Hepatocyte (in vitro differentiated cells): ENCODE data around the gene BRD4. TPM values are rescaled to one million over a fixed set of nuclear protein-coding genes. Genes with fewer than 3 reads are reported as not detected.
A peak's percentile ranks its signal among the peaks of the same experiment; 100 is the strongest.

Experiments
- DNase-seq: peaks from one replicate; pipeline ENCODE4 v3.0.0-alpha.2; 2016; ENCODE audit warnings: low spot score
- H2AFZ ChIP-seq: fragments of 200-600 bp; sonication (generic); 2 replicates; pipeline ENCODE4 v1.6.0; 2016; ENCODE audit warnings: antibody characterized with exemption, mild to moderate bottlenecking
- H3K27ac ChIP-seq: fragments of 200-600 bp; sonication (generic); 2 replicates; pipeline ENCODE4 v1.5.1; 2016; ENCODE audit warnings: mild to moderate bottlenecking
- H3K27me3 ChIP-seq: fragments of 200-600 bp; sonication (generic); 2 replicates; pipeline ENCODE4 v1.6.1; 2016
- H3K36me3 ChIP-seq: fragments of 200-600 bp; sonication (generic); replicated peaks from 2 replicates; pipeline ENCODE4 v1.5.1; 2016; ENCODE audit warnings: low read depth; ENCODE audit not compliant: insufficient read depth
- H3K4me1 ChIP-seq: fragments of 200-600 bp; sonication (generic); 2 replicates; pipeline ENCODE4 v1.5.1; 2016; ENCODE audit warnings: mild to moderate bottlenecking, moderate library complexity; ENCODE audit not compliant: insufficient read depth
- H3K4me2 ChIP-seq: fragments of 200-600 bp; sonication (generic); 2 replicates; pipeline ENCODE4 v1.6.0; 2016
- H3K4me3 ChIP-seq: fragments of 200-600 bp; sonication (generic); 2 replicates; pipeline ENCODE4 v1.5.1; 2016; ENCODE audit warnings: mild to moderate bottlenecking
- H3K79me2 ChIP-seq: fragments of 200-600 bp; sonication (generic); 2 replicates; pipeline ENCODE4 v1.6.0; 2017; ENCODE audit warnings: mild to moderate bottlenecking
- H3K9me2 ChIP-seq: fragments of 200-600 bp; sonication (generic); replicated peaks from 2 replicates; pipeline ENCODE4 v1.6.0; 2017; ENCODE audit warnings: mild to moderate bottlenecking; ENCODE audit not compliant: insufficient read depth
- H3K9me3 ChIP-seq: fragments of 200-600 bp; sonication (generic); 2 replicates; pipeline ENCODE4 v1.5.1; 2016; ENCODE audit warnings: low read depth, mild to moderate bottlenecking
- H4K20me1 ChIP-seq: fragments of 200-600 bp; sonication (generic); 2 replicates; pipeline ENCODE4 v1.6.0; 2016; ENCODE audit warnings: mild to moderate bottlenecking; ENCODE audit not compliant: insufficient read depth, poor library complexity, severe bottlenecking
- CTCF ChIP-seq: fragments of 200-600 bp; sonication (generic); IDR thresholded peaks from 2 replicates; pipeline ENCODE4 v1.5.1; 2016; ENCODE audit warnings: antibody characterized with exemption, mild to moderate bottlenecking; ENCODE audit not compliant: poor library complexity
- EZH2 ChIP-seq: fragments of 200-600 bp; sonication (generic); IDR thresholded peaks from 2 replicates; pipeline ENCODE4 v1.6.1; 2016; ENCODE audit warnings: antibody characterized with exemption, mild to moderate bottlenecking, borderline replicate concordance
- EZH2phosphoT487 ChIP-seq: fragments of 200-600 bp; sonication (generic); IDR thresholded peaks from one replicate; pipeline ENCODE4 v1.6.1; 2018; ENCODE audit warnings: antibody characterized with exemption, mild to moderate bottlenecking, low read depth, moderate library complexity; ENCODE audit not compliant: unreplicated experiment, severe bottlenecking
- WGBS: methylation state at CpG from one replicate; pipeline ENCODE4 v1.1.6; 2016; ENCODE audit warnings: low lambda C conversion rate; ENCODE audit errors: missing lambda C conversion rate; 5-methylcytosine and 5-hydroxymethylcytosine counted together
- polyA plus RNA-seq: library from polyadenylated mRNA; unstranded; fragments of >200 nt; fragmentation: Nextera tagmentation; extraction: Ambion mirVana; gene quantifications from 2 replicates; pipeline ENCODE4 v1.2.1, GENCODE V29; 2016
- total RNA-seq: library from RNA; depleted of rRNA; stranded (reverse); fragments of >200 nt; gene quantifications from 2 replicates; pipeline ENCODE4 v1.2.3, GENCODE V29; 2014

The BRD4 gene
- total and polyA plus RNA-seq, 2 experiments from 2014 or later, result 18.0 to 88.4 TPM

GRCh38 chr19:15218501-15218900, 113.8 kb downstream of the BRD4 start:
- no peaks in the 10 kb centered on the region for H3K9me3 ChIP-seq
- H3K9me2 ChIP-seq, result no peaks in the 10 kb centered on the region
- H3K27me3 ChIP-seq, result no peaks in the 10 kb centered on the region
- DNase-seq, result no peak
- H3K36me3 ChIP-seq, result no peaks in the 10 kb centered on the region
- 45% methylated on average over 6 of the region's 7 CpGs for WGBS
- no peak for TF ChIP-seq CTCF
- TF ChIP-seq EZH2, result no peak
- TF ChIP-seq EZH2phosphoT487, result no peak
- no peaks in the 10 kb centered on the region for H4K20me1 ChIP-seq
- no peak overlapping the region for H3K4me2 ChIP-seq
- H3K79me2 ChIP-seq, result no peaks in the 10 kb centered on the region
- H3K27ac ChIP-seq, result no peak overlapping the region
- no peak overlapping the region for H2AFZ ChIP-seq
- H3K4me1 ChIP-seq, result peaks cover 4% of the 10 kb centered on the region
- no peak overlapping the region for H3K4me3 ChIP-seq

GRCh38 chr19:15216363-15216762, 116.0 kb downstream of the BRD4 start:
- H3K4me2 ChIP-seq, result peak overlapping the region; percentile 43
- no peaks in the 10 kb centered on the region for H3K79me2 ChIP-seq
- H3K4me1 ChIP-seq, result no peaks in the 10 kb centered on the region
- H3K27ac ChIP-seq, result no peak overlapping the region
- H3K4me3 ChIP-seq, result no peak overlapping the region
- no peaks in the 10 kb centered on the region for H3K36me3 ChIP-seq
- no peaks in the 10 kb centered on the region for H4K20me1 ChIP-seq
- peak; percentile 54 for DNase-seq
- H2AFZ ChIP-seq, result no peak overlapping the region
- no peak for TF ChIP-seq EZH2
- TF ChIP-seq CTCF, result no peak
- no peak for TF ChIP-seq EZH2phosphoT487
- H3K9me3 ChIP-seq, result no peaks in the 10 kb centered on the region
- no peaks in the 10 kb centered on the region for H3K9me2 ChIP-seq
- WGBS, result 43% methylated on average over 7 of the region's 7 CpGs
- H3K27me3 ChIP-seq, result no peaks in the 10 kb centered on the region

- 94% methylated on average over 15 of the region's 15 CpGs for WGBS
- H3K4me2 ChIP-seq, result no peak overlapping the region
- no peaks in the 10 kb centered on the region for H3K9me3 ChIP-seq
- no peak for DNase-seq
- no peaks in the 10 kb centered on the region for H3K36me3 ChIP-seq
- TF ChIP-seq CTCF (no peak), EZH2phosphoT487 (no peak), EZH2 (no peak)
- no peaks in the 10 kb centered on the region for H3K4me1 ChIP-seq
- no peaks in the 10 kb centered on the region for H3K9me2 ChIP-seq
- no peak overlapping the region for H3K4me3 ChIP-seq
- no peaks in the 10 kb centered on the region for H3K27me3 ChIP-seq
- H3K79me2 ChIP-seq, result no peaks in the 10 kb centered on the region
- no peak overlapping the region for H2AFZ ChIP-seq
- no peaks in the 10 kb centered on the region for H4K20me1 ChIP-seq
- no peak overlapping the region for H3K27ac ChIP-seq
These were observed 118.5 kb downstream of the BRD4 start for GRCh38 chr19:15213715-15214381.

GRCh38 chr19:15212711-15213110, 119.6 kb downstream of the BRD4 start:
- Histone ChIP-seq H3K9me2 (no peaks in the 10 kb centered on the region), H3K27me3 (no peaks in the 10 kb centered on the region), H4K20me1 (no peaks in the 10 kb centered on the region), H2AFZ (no peak overlapping the region), H3K4me1 (no peaks in the 10 kb centered on the region), H3K79me2 (no peaks in the 10 kb centered on the region), H3K36me3 (no peaks in the 10 kb centered on the region), H3K4me2 (no peak overlapping the region), H3K9me3 (no peaks in the 10 kb centered on the region), H3K4me3 (no peak overlapping the region), H3K27ac (no peak overlapping the region)
- no peak for DNase-seq
- WGBS, result 92% methylated on average over 12 of the region's 12 CpGs
- TF ChIP-seq EZH2 (no peak), EZH2phosphoT487 (no peak), CTCF (no peak)
